Prostate gland (tissue), 2 donors: Measurements from ENCODE around the gene WNT5B.

Source experiments
- POLR2A ChIP-seq: fragments of 450-650 bp; IDR thresholded peaks from one replicate; pipeline ENCODE4 v1.6.1; 2016; ENCODE audit warnings: antibody characterized with exemption, mild to moderate bottlenecking
- TF ChIP-seq, protein P1 (sequence below), 4 experiments: fragments of 200-600 bp in 2 of 4; fragments of 450-650 bp in 2 of 4; sonication (generic) in 2 of 4; IDR thresholded peaks; 1 replicate in 3 of 4; 2 replicates in 1 of 4; pipeline ENCODE4 v1.5.1; 2016 to 2019; ENCODE audit warnings: antibody characterized with exemption in 4 of 4, mild to moderate bottlenecking in 2 of 4, moderate library complexity in 2 of 4

DNA sequence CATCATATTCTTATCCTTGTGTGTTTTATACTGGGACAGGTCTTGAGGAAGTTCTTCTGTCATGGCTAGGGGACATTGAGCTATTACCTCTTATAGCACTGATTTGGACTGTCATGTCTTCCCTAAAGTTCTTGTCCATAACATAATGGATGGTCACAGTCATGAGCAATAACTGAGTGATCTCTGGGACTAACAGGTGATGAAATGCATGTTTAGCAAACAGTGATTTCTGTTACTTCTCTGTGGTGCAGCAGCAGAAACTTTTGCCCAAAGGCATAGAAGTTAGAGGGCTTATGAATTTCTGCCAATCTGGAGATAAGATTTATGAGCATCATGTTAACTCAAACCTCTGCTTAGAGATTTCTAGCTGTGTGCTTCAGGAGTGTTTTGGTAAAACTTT is 67.8 kb downstream of the WNT5B start:
- TF ChIP-seq, protein P1, sequence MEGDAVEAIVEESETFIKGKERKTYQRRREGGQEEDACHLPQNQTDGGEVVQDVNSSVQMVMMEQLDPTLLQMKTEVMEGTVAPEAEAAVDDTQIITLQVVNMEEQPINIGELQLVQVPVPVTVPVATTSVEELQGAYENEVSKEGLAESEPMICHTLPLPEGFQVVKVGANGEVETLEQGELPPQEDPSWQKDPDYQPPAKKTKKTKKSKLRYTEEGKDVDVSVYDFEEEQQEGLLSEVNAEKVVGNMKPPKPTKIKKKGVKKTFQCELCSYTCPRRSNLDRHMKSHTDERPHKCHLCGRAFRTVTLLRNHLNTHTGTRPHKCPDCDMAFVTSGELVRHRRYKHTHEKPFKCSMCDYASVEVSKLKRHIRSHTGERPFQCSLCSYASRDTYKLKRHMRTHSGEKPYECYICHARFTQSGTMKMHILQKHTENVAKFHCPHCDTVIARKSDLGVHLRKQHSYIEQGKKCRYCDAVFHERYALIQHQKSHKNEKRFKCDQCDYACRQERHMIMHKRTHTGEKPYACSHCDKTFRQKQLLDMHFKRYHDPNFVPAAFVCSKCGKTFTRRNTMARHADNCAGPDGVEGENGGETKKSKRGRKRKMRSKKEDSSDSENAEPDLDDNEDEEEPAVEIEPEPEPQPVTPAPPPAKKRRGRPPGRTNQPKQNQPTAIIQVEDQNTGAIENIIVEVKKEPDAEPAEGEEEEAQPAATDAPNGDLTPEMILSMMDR (IDR thresholded peaks at IDR 0.05), result no peak
- TF ChIP-seq POLR2A, result no peak
